D721Med (cell line): ENCODE measurements around the gene CA12.

Experiments
- DNase-seq: peaks from one replicate; pipeline ENCODE4 v3.0.0; 2011; ENCODE audit warnings: low spot score; ENCODE audit not compliant: insufficient read length
- FAIRE-seq: peaks from 2 replicates; lab custom pipeline; 2011; peaks lifted over from hg19 to GRCh38; lab: Jason Lieb, UNC
- CTCF ChIP-seq: IDR thresholded peaks from 2 replicates; pipeline ENCODE4 v1.5.1; 2012; ENCODE audit warnings: mild to moderate bottlenecking, control low read depth; ENCODE audit not compliant: insufficient read depth; ENCODE audit errors: missing control alignments

Gene CA12

GRCh38 chr15:63274427-63274826 is 107.2 kb downstream of the CA12 start:
- no peak for TF ChIP-seq CTCF
- FAIRE-seq = no peak
- DNase-seq = no peak
